Activated CD8-positive, alpha-beta memory T cell treated with anti-CD3 and anti-CD28 coated beads, Interleukin-2, amount 10 ng/mL, durations not matched to agents 7 days and 5 days (primary cell): ENCODE data around the gene USP8. TPM values are rescaled to one million over a fixed set of nuclear protein-coding genes. Genes with fewer than 3 reads are reported as not detected.
"Not testable (repeated sequence)": the region's sequence is repeated elsewhere in the genome, so short reads cannot be mapped to it uniquely, and the experiment has no call there.

ENCODE experiments used
- ATAC-seq: fragments of 150-1000 bp; cut with Tn5 transposase; one replicate; pipeline ENCODE4 v1.10.0; 2021; ENCODE audit warnings: moderate library complexity
- CTCF ChIA-PET: fragments of 350-600 bp; sonication (Branson Sonifier 250); formaldehyde crosslinking; loops from one replicate; lab custom pipeline; 2021; ENCODE audit warnings: antibody characterized with exemption; lab: Charles Lee
- DNase-seq: peaks from one replicate; pipeline ENCODE4 v3.0.0-alpha.2; 2020
- H3K27ac Mint-ChIP-seq: one replicate; pipeline ENCODE4 v1.8.0; 2021; ENCODE audit warnings: mild to moderate bottlenecking, mixed read lengths
- H3K27me3 Mint-ChIP-seq: one replicate; pipeline ENCODE4 v1.8.0; 2021; ENCODE audit warnings: mixed read lengths
- H3K36me3 Mint-ChIP-seq: one replicate; pipeline ENCODE4 v1.8.0; 2021; ENCODE audit warnings: mild to moderate bottlenecking, mixed read lengths
- H3K4me1 Mint-ChIP-seq: one replicate; pipeline ENCODE4 v1.8.0; 2021; ENCODE audit warnings: mixed read lengths
- H3K4me3 Mint-ChIP-seq: one replicate; pipeline ENCODE4 v1.8.0; 2021; ENCODE audit warnings: mild to moderate bottlenecking, moderate library complexity, mixed read lengths
- H3K9me3 Mint-ChIP-seq: one replicate; pipeline ENCODE4 v1.8.0; 2022; ENCODE audit warnings: low read depth, mixed read lengths
- total RNA-seq, 2 experiments: library from RNA; stranded (reverse); gene quantifications; one replicate each; pipeline ENCODE4 v1.2.3, GENCODE V29; 2021

Gene USP8
- total RNA-seq: 10 to 100 TPM; 54.1 to 58.2 TPM

GRCh38 chr15:50424066-50424890 is at the start of gene USP8:
Gene USP8, plus strand, starts transcription at chr15:50424405. Its CDS starts 14,669 bp downstream, at chr15:50439074.
- CTCF ChIA-PET: interaction anchor here (0.8 to 1.4 kb wide), 7 partner anchors 65 to 242 kb away, joined by 3 to 7 read pairs (median 4); partner anchors contain the start of genes GABPB1 and SLC27A2
- H3K36me3 Mint-ChIP-seq: peaks cover 12% of the 10 kb centered on the region
- no peaks in the 10 kb centered on the region for H3K9me3 Mint-ChIP-seq
- no peaks in the 10 kb centered on the region for H3K27me3 Mint-ChIP-seq
- peaks cover 27% of the 10 kb centered on the region for H3K4me1 Mint-ChIP-seq
- peak within 1 kb of the TSS; percentile 93 for H3K27ac Mint-ChIP-seq
- peak within 1 kb of the TSS; percentile 96 for H3K4me3 Mint-ChIP-seq
- peak; percentile 97 for ATAC-seq
- DNase-seq: peak; percentile 96

GRCh38 chr15:50377867-50378751 is 46.1 kb upstream of the USP8 start:
- peak overlapping the region; percentile 9 for H3K4me3 Mint-ChIP-seq
- H3K36me3 Mint-ChIP-seq: peaks cover 4% of the 10 kb centered on the region
- no peaks in the 10 kb centered on the region for H3K27me3 Mint-ChIP-seq
- peak overlapping the region; percentile 83 for H3K27ac Mint-ChIP-seq
- CTCF ChIA-PET: interaction anchor here (1.4 kb wide), 1 partner anchor 13 kb away, joined by 3 read pairs; no protein-coding TSS in a partner anchor
- no peaks in the 10 kb centered on the region for H3K9me3 Mint-ChIP-seq
- peak; percentile 37 for DNase-seq
- peak; percentile 80 for ATAC-seq
- peaks cover 18% of the 10 kb centered on the region for H3K4me1 Mint-ChIP-seq

- CTCF ChIA-PET: interaction anchor here (1.4 kb wide), 1 partner anchor 13 kb away, joined by 3 read pairs; no protein-coding TSS in a partner anchor
- H3K4me3 Mint-ChIP-seq: no peak overlapping the region
These were observed 45.4 kb upstream of the USP8 start for GRCh38 chr15:50378776-50379175.

GRCh38 chr15:50379413-50379812 is 44.8 kb upstream of the USP8 start:
- CTCF ChIA-PET, H3K27me3 Mint-ChIP-seq, DNase-seq, H3K27ac Mint-ChIP-seq, H3K4me3 Mint-ChIP-seq, ATAC-seq, H3K36me3 Mint-ChIP-seq, H3K9me3 Mint-ChIP-seq: not testable (repeated sequence)
- H3K4me1 Mint-ChIP-seq: peaks cover 18% of the 10 kb centered on the region

More at GRCh38 chr15:50378776-50379175, 45.4 kb upstream of the USP8 start:
- Mint-ChIP-seq H3K36me3 (peaks cover 4% of the 10 kb centered on the region), H3K27me3 (no peaks in the 10 kb centered on the region), H3K9me3 (no peaks in the 10 kb centered on the region), H3K27ac (peak overlapping the region; percentile 83), H3K4me1 (peaks cover 18% of the 10 kb centered on the region)
- DNase-seq: no peak
- no peak for ATAC-seq

- no peak overlapping the region for H3K27ac Mint-ChIP-seq
- CTCF ChIA-PET: no interaction called here
- H3K27me3 Mint-ChIP-seq: no peaks in the 10 kb centered on the region
- peaks cover 18% of the 10 kb centered on the region for H3K4me1 Mint-ChIP-seq
- peaks cover 4% of the 10 kb centered on the region for H3K36me3 Mint-ChIP-seq
- ATAC-seq (no peak), DNase-seq (no peak)
- no peaks in the 10 kb centered on the region for H3K9me3 Mint-ChIP-seq
- no peak overlapping the region for H3K4me3 Mint-ChIP-seq
These were observed 44.1 kb upstream of the USP8 start for GRCh38 chr15:50380089-50380488.

- peaks cover 4% of the 10 kb centered on the region for H3K36me3 Mint-ChIP-seq
- CTCF ChIA-PET: no interaction called here
- no peak overlapping the region for H3K4me3 Mint-ChIP-seq
- no peaks in the 10 kb centered on the region for H3K27me3 Mint-ChIP-seq
- ATAC-seq: no peak
- no peak overlapping the region for H3K27ac Mint-ChIP-seq
- no peak for DNase-seq
- no peaks in the 10 kb centered on the region for H3K9me3 Mint-ChIP-seq
- H3K4me1 Mint-ChIP-seq: peaks cover 18% of the 10 kb centered on the region
These were observed 42.8 kb upstream of the USP8 start for GRCh38 chr15:50381438-50381837.

- H3K27ac Mint-ChIP-seq: not testable (repeated sequence)
These were observed 41.8 kb upstream of the USP8 start for GRCh38 chr15:50382408-50382807.

GRCh38 chr15:50390554-50391264 is 33.5 kb upstream of the USP8 start:
- Mint-ChIP-seq H3K9me3 (no peaks in the 10 kb centered on the region), H3K27ac (no peak overlapping the region), H3K27me3 (no peaks in the 10 kb centered on the region), H3K4me3 (no peak overlapping the region), H3K4me1 (peaks cover 10% of the 10 kb centered on the region), H3K36me3 (no peaks in the 10 kb centered on the region)
- CTCF ChIA-PET: interaction anchor here (1.8 kb wide), 1 partner anchor 12 kb away, joined by 3 read pairs; no protein-coding TSS in a partner anchor
- no peak for DNase-seq
- ATAC-seq: no peak

More at GRCh38 chr15:50382408-50382807, 41.8 kb upstream of the USP8 start:
- ATAC-seq, H3K4me3 Mint-ChIP-seq, H3K27me3 Mint-ChIP-seq, H3K36me3 Mint-ChIP-seq, H3K9me3 Mint-ChIP-seq, CTCF ChIA-PET, DNase-seq: not testable (repeated sequence)
- peaks cover 18% of the 10 kb centered on the region for H3K4me1 Mint-ChIP-seq

GRCh38 chr15:50391561-50391960 is 32.6 kb upstream of the USP8 start:
- H3K27me3 Mint-ChIP-seq, H3K36me3 Mint-ChIP-seq, H3K4me1 Mint-ChIP-seq, H3K9me3 Mint-ChIP-seq, H3K4me3 Mint-ChIP-seq, DNase-seq, H3K27ac Mint-ChIP-seq, ATAC-seq: not testable (repeated sequence)
- CTCF ChIA-PET: interaction anchor here (1.8 kb wide), 1 partner anchor 13 kb away, joined by 3 read pairs; no protein-coding TSS in a partner anchor

GRCh38 chr15:50411870-50412269 is 12.3 kb upstream of the USP8 start:
- no peak for DNase-seq
- CTCF ChIA-PET: no interaction called here
- peaks cover 13% of the 10 kb centered on the region for H3K27me3 Mint-ChIP-seq
- no peak overlapping the region for H3K27ac Mint-ChIP-seq
- peaks cover 1% of the 10 kb centered on the region for H3K36me3 Mint-ChIP-seq
- H3K9me3 Mint-ChIP-seq: no peaks in the 10 kb centered on the region
- H3K4me1 Mint-ChIP-seq: no peaks in the 10 kb centered on the region
- ATAC-seq: no peak
- no peak overlapping the region for H3K4me3 Mint-ChIP-seq

GRCh38 chr15:50414624-50415023 is 9.6 kb upstream of the USP8 start:
- Mint-ChIP-seq H3K27me3 (peaks cover 6% of the 10 kb centered on the region), H3K4me3 (no peak overlapping the region), H3K27ac (no peak overlapping the region), H3K36me3 (peaks cover 1% of the 10 kb centered on the region), H3K9me3 (no peaks in the 10 kb centered on the region), H3K4me1 (no peaks in the 10 kb centered on the region)
- DNase-seq: no peak
- no peak for ATAC-seq
- CTCF ChIA-PET: no interaction called here

GRCh38 chr15:50415752-50416404 is 8.3 kb upstream of the USP8 start:
- Mint-ChIP-seq H3K36me3 (peaks cover 1% of the 10 kb centered on the region), H3K4me1 (no peaks in the 10 kb centered on the region), H3K27ac (no peak overlapping the region), H3K4me3 (no peak overlapping the region), H3K9me3 (no peaks in the 10 kb centered on the region), H3K27me3 (peaks cover 3% of the 10 kb centered on the region)
- ATAC-seq (no peak), DNase-seq (no peak)
- CTCF ChIA-PET: interaction anchor here (0.6 to 1.0 kb wide), 2 partner anchors 21 to 57 kb away, joined by 3 to 5 read pairs; no protein-coding TSS in a partner anchor
